Breast epithelium (tissue), 3 donors: ENCODE measurements around the gene CHL1.

Experiments
- CTCF ChIP-seq, 3 donors: fragments of 450-650 bp; IDR thresholded peaks; one replicate each; pipeline ENCODE4 v1.5.1; 2016 to 2017; ENCODE audit warnings: antibody characterized with exemption in 3 of 3, mild to moderate bottlenecking in 3 of 3, moderate library complexity in 3 of 3
- POLR2A ChIP-seq: fragments of 450-650 bp; IDR thresholded peaks from one replicate; pipeline ENCODE4 v1.6.1; 2016; ENCODE audit warnings: antibody characterized with exemption, mild to moderate bottlenecking, moderate library complexity
- POLR2AphosphoS5 ChIP-seq, 3 donors: sonication (generic); formaldehyde crosslinking; IDR thresholded peaks; one replicate each; pipeline ENCODE4 v1.6.1; 2017; ENCODE audit warnings: antibody characterized with exemption in 3 of 3

- TF ChIP-seq CTCF (IDR thresholded peaks at IDR 0.05): no peak
- no peak for TF ChIP-seq POLR2A
- no peak for TF ChIP-seq POLR2AphosphoS5 (IDR thresholded peaks at IDR 0.05)
Observed at GRCh38 chr3:173886-174285, 22.7 kb upstream of the CHL1 start.
